Upper lobe of right lung (tissue), 1 donor: ENCODE measurements around the gene OSBPL3. TPM values are rescaled to one million over a fixed set of nuclear protein-coding genes. Genes with fewer than 3 reads are reported as not detected.
A peak's percentile ranks its signal among the peaks of the same experiment; 100 is the strongest.

Experiments used
- ATAC-seq: fragments of 200-7000 bp; cut with Tn5 transposase; one replicate; pipeline ENCODE4 v1.9.1; 2020; ENCODE audit warnings: mild to moderate bottlenecking, moderate library complexity
- DNase-seq: peaks from one replicate; pipeline ENCODE4 v3.0.0-alpha.2; 2020
- H3K27ac ChIP-seq: fragments of 200-600 bp; one replicate; pipeline ENCODE4 v1.8.0; 2022
- H3K27me3 ChIP-seq: fragments of 200-600 bp; one replicate; pipeline ENCODE4 v1.8.0; 2022; ENCODE audit warnings: mild to moderate bottlenecking
- H3K36me3 ChIP-seq: fragments of 200-600 bp; one replicate; pipeline ENCODE4 v1.8.0; 2022
- H3K4me1 ChIP-seq: fragments of 200-600 bp; one replicate; pipeline ENCODE4 v1.8.0; 2022
- H3K4me3 ChIP-seq: fragments of 200-600 bp; one replicate; pipeline ENCODE4 v1.8.0; 2022; ENCODE audit warnings: mild to moderate bottlenecking
- H3K9me3 ChIP-seq: fragments of 200-600 bp; one replicate; pipeline ENCODE4 v1.8.0; 2022
- CTCF ChIP-seq: fragments of 200-600 bp; IDR thresholded peaks from one replicate; pipeline ENCODE4 v1.8.0; 2022; ENCODE audit warnings: antibody characterized with exemption
- intact Hi-C: fragments of 100-400 bp; cut with DNase I; formaldehyde crosslinking; loops from one replicate; pipeline ENCODE4 v1.11.0; 2022
- total RNA-seq: library from RNA; stranded (reverse); fragmentation: NEBNext Ultra II Directional; extraction: Animal tissue kit (Norgen Biotek cat#: 25700); gene quantifications from one replicate; pipeline ENCODE4 v1.2.1, GENCODE V29; 2021
- donor health status: DM: no; HTN: yes; CAD: no; lungs with severe emphysema.

OSBPL3 gene
- total RNA-seq, 1 donor from 2014 or later: 23.7 TPM

- Histone ChIP-seq H3K27me3 (no peaks in the 10 kb centered on the region), H3K4me1 (peaks cover 20% of the 10 kb centered on the region), H3K27ac (no peak overlapping the region), H3K9me3 (no peaks in the 10 kb centered on the region), H3K36me3 (no peaks in the 10 kb centered on the region), H3K4me3 (no peak overlapping the region)
- ATAC-seq (peak; percentile 73), DNase-seq (no peak)
- no peak for TF ChIP-seq CTCF
- intact Hi-C loops: no loop called here
Observed at GRCh38 chr7:24965831-24966708, 13.9 kb downstream of the OSBPL3 start.

- intact Hi-C loops: no loop called here
- Histone ChIP-seq H3K27ac (no peak overlapping the region), H3K27me3 (no peaks in the 10 kb centered on the region), H3K4me1 (peaks cover 20% of the 10 kb centered on the region), H3K4me3 (no peak overlapping the region), H3K36me3 (no peaks in the 10 kb centered on the region), H3K9me3 (no peaks in the 10 kb centered on the region)
- TF ChIP-seq CTCF: no peak
- ATAC-seq (no peak), DNase-seq (no peak)
Observed at GRCh38 chr7:24964191-24964590, 15.8 kb downstream of the OSBPL3 start.

GRCh38 chr7:24963218-24963617 lies 16.8 kb downstream of the OSBPL3 start:
- no peak overlapping the region for H3K27ac ChIP-seq
- DNase-seq (no peak), ATAC-seq (peak; percentile 89)
- H3K27me3 ChIP-seq: no peaks in the 10 kb centered on the region
- intact Hi-C loops: no loop called here
- H3K36me3 ChIP-seq: no peaks in the 10 kb centered on the region
- no peaks in the 10 kb centered on the region for H3K9me3 ChIP-seq
- peaks cover 20% of the 10 kb centered on the region for H3K4me1 ChIP-seq
- no peak for TF ChIP-seq CTCF
- H3K4me3 ChIP-seq: no peak overlapping the region

GRCh38 chr7:24962418-24962962 lies 17.5 kb downstream of the OSBPL3 start:
- H3K27ac ChIP-seq: no peak overlapping the region
- intact Hi-C loops: no loop called here
- no peaks in the 10 kb centered on the region for H3K36me3 ChIP-seq
- DNase-seq (no peak), ATAC-seq (no peak)
- H3K4me1 ChIP-seq: peaks cover 20% of the 10 kb centered on the region
- no peaks in the 10 kb centered on the region for H3K9me3 ChIP-seq
- H3K27me3 ChIP-seq: no peaks in the 10 kb centered on the region
- TF ChIP-seq CTCF: no peak
- H3K4me3 ChIP-seq: no peak overlapping the region

GRCh38 chr7:24959735-24960485 lies 20.1 kb downstream of the OSBPL3 start:
- no peaks in the 10 kb centered on the region for H3K36me3 ChIP-seq
- H3K27me3 ChIP-seq: no peaks in the 10 kb centered on the region
- no peak overlapping the region for H3K4me3 ChIP-seq
- H3K9me3 ChIP-seq: no peaks in the 10 kb centered on the region
- ATAC-seq: no peak
- TF ChIP-seq CTCF: no peak
- no peak overlapping the region for H3K27ac ChIP-seq
- DNase-seq: no peak
- intact Hi-C loops: no loop called here
- H3K4me1 ChIP-seq: peaks cover 6% of the 10 kb centered on the region
